ENCODE data around the gene ARHGAP8. TPM values are rescaled to one million over a fixed set of nuclear protein-coding genes. Genes with fewer than 3 reads are reported as not detected.
A peak's percentile ranks its signal among the peaks of the same experiment; 100 is the strongest.

ARHGAP8 gene
- total and polyA plus RNA-seq, 4 donors: 1.4 to 3.0 TPM; not detected in 2

DNA sequence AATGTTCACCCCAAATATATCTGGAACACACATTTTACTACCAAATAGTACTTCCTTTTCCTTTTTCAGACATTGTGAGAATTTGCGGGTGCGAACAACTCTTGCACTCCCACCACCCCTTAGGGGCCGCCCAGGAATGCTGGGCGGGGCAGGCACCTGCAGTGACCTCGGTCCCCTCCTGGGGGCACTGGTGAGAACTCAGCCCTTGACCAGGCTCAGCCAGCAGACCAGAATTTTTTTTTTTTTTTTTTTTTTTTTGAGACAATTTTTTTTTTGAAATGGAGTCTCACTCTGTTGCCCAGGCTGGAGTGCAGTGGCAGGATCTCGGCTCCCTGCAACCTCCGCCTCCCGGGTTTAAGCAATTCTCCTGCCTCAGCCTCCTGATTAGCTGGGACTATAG lies 75.8 kb downstream of the ARHGAP8 start:
- Histone ChIP-seq H3K36me3 (ENCODE audit: control insufficient read depth in 1 of 2, insufficient read depth in 2 of 2, low read length in 1 of 2) (no peaks in the 10 kb centered on the region), H3K9me3 (ENCODE audit: control insufficient read depth, low read length) (peaks cover 1% of the 10 kb centered on the region), H3K4me1 (ENCODE audit: control insufficient read depth in 1 of 2, insufficient read depth in 2 of 2, low read length in 2 of 2) (no peaks in the 10 kb centered on the region), H3K4me3 (ENCODE audit: low read length in 2 of 2) (no peak overlapping the region), H3K27ac (ENCODE audit: low read depth in 1 of 2, low read length in 2 of 2) (no peak overlapping the region), H3K27me3 (ENCODE audit: control insufficient read depth in 1 of 2, insufficient read depth in 2 of 2, low read length in 1 of 2) (no peaks in the 10 kb centered on the region)
- no peak for DNase-seq
- ATAC-seq (ENCODE audit: low FRiP score): no peak
- WGBS, 2 donors: 54 to 62% methylated on average over 8 of the region's 8 CpGs
- intact Hi-C loops (cut with DNase I): no loop called here

DNA sequence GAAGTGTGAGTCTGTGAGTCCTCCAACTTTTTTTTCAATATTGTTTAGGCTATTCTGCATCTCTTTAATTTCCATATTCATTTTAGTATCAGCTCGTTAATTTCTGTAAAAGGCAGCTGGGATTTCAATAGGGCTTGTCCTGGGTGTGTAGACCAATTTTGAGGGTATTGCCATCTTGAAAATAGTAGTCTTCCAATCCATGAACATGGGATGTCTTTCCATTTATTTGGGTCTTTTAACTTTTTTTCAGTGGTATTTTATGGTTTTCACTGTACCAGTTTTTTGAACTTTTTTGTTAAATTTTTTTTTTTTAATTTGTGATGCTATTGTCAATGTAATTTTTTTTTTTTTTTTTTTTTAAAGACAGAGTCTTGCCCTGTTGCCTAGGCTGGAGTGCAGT lies 79.5 kb downstream of the ARHGAP8 start:
- Histone ChIP-seq H3K4me1 (ENCODE audit: control insufficient read depth in 1 of 2, insufficient read depth in 2 of 2, low read length in 2 of 2) (no peaks in the 10 kb centered on the region), H3K27me3 (ENCODE audit: control insufficient read depth in 1 of 2, insufficient read depth in 2 of 2, low read length in 1 of 2) (no peaks in the 10 kb centered on the region), H3K27ac (ENCODE audit: low read depth in 1 of 2, low read length in 2 of 2) (no peak overlapping the region), H3K36me3 (ENCODE audit: control insufficient read depth in 1 of 2, insufficient read depth in 2 of 2, low read length in 1 of 2) (no peaks in the 10 kb centered on the region), H3K4me3 (ENCODE audit: low read length in 2 of 2) (no peak overlapping the region), H3K9me3 (ENCODE audit: control insufficient read depth, low read length) (peaks cover 6% of the 10 kb centered on the region)
- WGBS, 2 donors: 63 to 65% methylated on average over 1 of the region's 1 CpG
- intact Hi-C loops (cut with DNase I): no loop called here
- DNase-seq: no peak
- ATAC-seq (ENCODE audit: low FRiP score): no peak

DNA sequence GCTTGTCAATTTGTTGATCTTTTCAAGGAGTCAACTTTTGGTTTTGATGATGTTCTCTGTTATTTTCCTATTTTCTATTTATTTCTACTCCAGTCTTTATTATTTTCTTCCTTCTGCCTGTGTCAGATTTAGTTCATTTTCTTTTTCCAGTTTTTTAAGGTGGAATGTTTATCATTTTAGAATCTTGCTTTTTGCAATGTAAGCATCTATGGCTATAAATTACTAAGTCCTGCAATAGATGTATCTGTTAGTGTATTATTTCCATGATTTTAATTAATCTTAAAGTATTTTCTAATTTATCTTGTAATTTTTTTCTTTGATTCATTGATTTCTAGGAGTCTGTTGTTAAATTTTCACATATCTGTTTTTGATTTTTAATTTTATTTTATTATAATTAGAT lies 81.7 kb downstream of the ARHGAP8 start:
- DNase-seq (no peak), ATAC-seq (ENCODE audit: low FRiP score) (no peak)
- Histone ChIP-seq H3K27me3 (ENCODE audit: control insufficient read depth in 1 of 2, insufficient read depth in 2 of 2, low read length in 1 of 2) (no peaks in the 10 kb centered on the region), H3K27ac (ENCODE audit: low read depth in 1 of 2, low read length in 2 of 2) (no peak overlapping the region), H3K36me3 (ENCODE audit: control insufficient read depth in 1 of 2, insufficient read depth in 2 of 2, low read length in 1 of 2) (no peaks in the 10 kb centered on the region), H3K9me3 (ENCODE audit: control insufficient read depth, low read length) (peaks cover 6% of the 10 kb centered on the region), H3K4me1 (ENCODE audit: control insufficient read depth in 1 of 2, insufficient read depth in 2 of 2, low read length in 2 of 2) (no peaks in the 10 kb centered on the region), H3K4me3 (ENCODE audit: low read length in 2 of 2) (no peak overlapping the region)
- intact Hi-C loops (cut with DNase I): no loop called here

DNA sequence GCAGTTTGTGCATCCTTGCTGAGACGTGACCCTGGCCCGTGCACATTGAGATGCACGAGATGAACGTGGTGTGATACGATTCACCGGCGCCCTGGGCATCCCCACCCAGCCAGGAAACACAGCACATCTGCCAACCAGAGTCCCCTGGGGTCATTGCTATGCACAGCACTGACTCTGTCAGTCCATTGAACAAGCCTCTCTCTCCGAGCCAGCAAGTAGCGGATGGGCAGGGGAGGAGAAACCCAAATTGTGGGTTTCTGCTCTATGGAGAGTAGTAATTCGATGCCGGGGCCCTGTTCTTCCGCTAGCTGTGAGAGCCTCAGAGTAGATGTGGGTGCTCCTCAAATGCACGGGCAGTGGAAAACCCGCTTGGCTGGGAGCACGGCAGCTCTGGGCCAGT lies 85.1 kb downstream of the ARHGAP8 start:
- intact Hi-C loops (cut with DNase I): no loop called here
- Histone ChIP-seq H3K4me3 (ENCODE audit: low read length in 2 of 2) (no peak overlapping the region), H3K9me3 (ENCODE audit: control insufficient read depth, low read length) (peaks cover 4% of the 10 kb centered on the region), H3K4me1 (ENCODE audit: control insufficient read depth in 1 of 2, insufficient read depth in 2 of 2, low read length in 2 of 2) (no peaks in the 10 kb centered on the region), H3K27ac (ENCODE audit: low read depth in 1 of 2, low read length in 2 of 2) (no peak overlapping the region), H3K36me3 (ENCODE audit: control insufficient read depth in 1 of 2, insufficient read depth in 2 of 2, low read length in 1 of 2) (no peaks in the 10 kb centered on the region), H3K27me3 (ENCODE audit: control insufficient read depth in 1 of 2, insufficient read depth in 2 of 2, low read length in 1 of 2) (no peaks in the 10 kb centered on the region)
- WGBS, 2 donors: 31 to 43% methylated on average over 15 of the region's 15 CpGs
- DNase-seq (peak in 1 of 2 donors; percentile 4), ATAC-seq (ENCODE audit: low FRiP score) (no peak)

DNA sequence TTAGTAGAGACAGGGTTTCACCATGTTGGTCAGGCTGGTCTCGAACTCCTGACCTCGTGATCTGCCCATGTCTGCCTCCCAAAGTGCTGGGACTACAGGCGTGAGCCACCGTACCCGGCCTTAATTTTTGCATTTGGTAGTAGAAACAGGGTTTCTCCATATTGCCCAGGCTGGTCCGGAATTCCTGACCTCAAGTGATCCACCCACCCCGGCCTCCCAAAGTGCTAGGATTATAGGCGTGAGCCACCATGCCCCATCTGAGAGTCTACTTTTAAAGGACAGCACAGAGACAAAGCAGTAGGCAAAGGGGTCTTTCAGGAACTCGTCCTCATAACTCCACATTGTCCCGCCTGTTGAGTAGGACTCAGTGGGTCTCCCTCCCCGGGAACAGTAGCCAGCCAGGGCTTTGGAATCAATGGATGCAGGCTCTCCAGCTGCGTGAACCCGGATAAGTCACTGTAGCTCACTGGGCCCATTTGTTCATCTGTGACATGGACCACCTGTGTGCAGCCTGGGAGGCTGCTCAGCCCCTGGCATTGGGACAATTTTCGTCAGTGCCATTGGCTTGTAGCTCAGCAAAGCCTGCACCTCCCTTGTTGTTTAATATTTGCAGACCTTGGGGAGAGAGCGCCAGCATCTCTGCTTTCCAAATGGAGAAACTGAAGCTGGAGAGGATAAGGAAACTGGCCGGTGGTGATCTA lies 86.1 kb downstream of the ARHGAP8 start:
- H3K4me3 ChIP-seq (ENCODE audit: low read length in 2 of 2): no peak overlapping the region
- ATAC-seq (ENCODE audit: low FRiP score): no peak
- peaks cover 4% of the 10 kb centered on the region for H3K9me3 ChIP-seq (ENCODE audit: control insufficient read depth, low read length)
- H3K36me3 ChIP-seq (ENCODE audit: control insufficient read depth in 1 of 2, insufficient read depth in 2 of 2, low read length in 1 of 2): no peaks in the 10 kb centered on the region
- H3K27ac ChIP-seq (ENCODE audit: low read depth in 1 of 2, low read length in 2 of 2): no peak overlapping the region
- 79 to 81% methylated on average over 16 of the region's 16 CpGs for WGBS, 2 donors
- intact Hi-C loops (cut with DNase I): no loop called here
- no peaks in the 10 kb centered on the region for H3K27me3 ChIP-seq (ENCODE audit: control insufficient read depth in 1 of 2, insufficient read depth in 2 of 2, low read length in 1 of 2)
- DNase-seq: peak in 1 of 2 donors; percentile 18
- H3K4me1 ChIP-seq (ENCODE audit: control insufficient read depth in 1 of 2, insufficient read depth in 2 of 2, low read length in 2 of 2): no peaks in the 10 kb centered on the region

DNA sequence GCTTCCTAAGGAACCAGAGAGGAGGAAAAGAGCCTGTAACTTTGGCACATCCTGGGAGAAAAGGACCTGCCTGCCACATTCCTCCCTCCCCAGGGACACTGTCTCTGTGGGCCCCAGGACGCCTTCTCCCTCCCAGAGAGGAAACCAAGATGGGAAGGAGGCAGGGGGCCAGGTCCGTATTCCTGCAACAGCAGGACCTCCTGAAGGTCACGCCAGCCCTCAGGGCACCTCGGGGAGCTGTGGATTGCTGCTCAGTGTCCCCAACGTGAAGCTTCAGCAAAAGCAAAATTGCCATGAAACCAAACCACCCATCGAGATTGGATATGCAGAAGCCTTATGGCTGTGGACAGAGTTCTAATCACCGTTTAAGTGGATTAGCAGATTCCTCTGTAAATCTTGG lies 86.7 kb downstream of the ARHGAP8 start:
- Histone ChIP-seq H3K27ac (ENCODE audit: low read depth in 1 of 2, low read length in 2 of 2) (no peak overlapping the region), H3K27me3 (ENCODE audit: control insufficient read depth in 1 of 2, insufficient read depth in 2 of 2, low read length in 1 of 2) (no peaks in the 10 kb centered on the region), H3K36me3 (ENCODE audit: control insufficient read depth in 1 of 2, insufficient read depth in 2 of 2, low read length in 1 of 2) (no peaks in the 10 kb centered on the region), H3K9me3 (ENCODE audit: control insufficient read depth, low read length) (peaks cover 4% of the 10 kb centered on the region), H3K4me1 (ENCODE audit: control insufficient read depth in 1 of 2, insufficient read depth in 2 of 2, low read length in 2 of 2) (no peaks in the 10 kb centered on the region), H3K4me3 (ENCODE audit: low read length in 2 of 2) (no peak overlapping the region)
- no peak for ATAC-seq (ENCODE audit: low FRiP score)
- intact Hi-C loops (cut with DNase I): no loop called here
- peak in 1 of 2 donors; percentile 24 for DNase-seq
- WGBS, 2 donors: 68 to 76% methylated on average over 6 to 7 of the region's 7 CpGs

DNA sequence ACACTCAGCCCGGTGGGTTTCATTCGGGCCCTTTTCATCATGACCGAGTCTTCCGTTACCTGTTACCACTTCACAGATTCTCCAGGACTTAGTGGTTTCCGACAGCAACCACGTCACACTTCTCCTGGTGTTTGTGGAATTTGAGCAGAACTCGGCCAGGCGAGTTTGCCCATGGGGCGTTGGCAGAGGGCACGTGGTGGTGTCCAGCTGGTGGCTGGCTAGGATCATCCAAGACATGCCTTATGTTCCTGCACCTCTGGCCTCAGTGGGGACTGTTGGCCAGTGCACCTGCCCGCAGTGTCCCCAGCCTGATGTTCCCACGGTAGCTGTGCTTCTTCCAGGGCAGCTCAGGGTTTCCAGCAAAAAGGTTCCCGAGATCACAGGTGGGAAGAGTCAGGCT lies 87.3 kb downstream of the ARHGAP8 start:
- H3K4me1 ChIP-seq (ENCODE audit: control insufficient read depth in 1 of 2, insufficient read depth in 2 of 2, low read length in 2 of 2): no peaks in the 10 kb centered on the region
- H3K9me3 ChIP-seq (ENCODE audit: control insufficient read depth, low read length): peaks cover 4% of the 10 kb centered on the region
- WGBS, 2 donors: 79 to 82% methylated on average over 13 of the region's 13 CpGs
- ATAC-seq (ENCODE audit: low FRiP score) (no peak), DNase-seq (peak in 1 of 2 donors; percentile 17)
- no peak overlapping the region for H3K4me3 ChIP-seq (ENCODE audit: low read length in 2 of 2)
- H3K36me3 ChIP-seq (ENCODE audit: control insufficient read depth in 1 of 2, insufficient read depth in 2 of 2, low read length in 1 of 2): no peaks in the 10 kb centered on the region
- no peak overlapping the region for H3K27ac ChIP-seq (ENCODE audit: low read depth in 1 of 2, low read length in 2 of 2)
- intact Hi-C loops (cut with DNase I): no loop called here
- no peaks in the 10 kb centered on the region for H3K27me3 ChIP-seq (ENCODE audit: control insufficient read depth in 1 of 2, insufficient read depth in 2 of 2, low read length in 1 of 2)

DNA sequence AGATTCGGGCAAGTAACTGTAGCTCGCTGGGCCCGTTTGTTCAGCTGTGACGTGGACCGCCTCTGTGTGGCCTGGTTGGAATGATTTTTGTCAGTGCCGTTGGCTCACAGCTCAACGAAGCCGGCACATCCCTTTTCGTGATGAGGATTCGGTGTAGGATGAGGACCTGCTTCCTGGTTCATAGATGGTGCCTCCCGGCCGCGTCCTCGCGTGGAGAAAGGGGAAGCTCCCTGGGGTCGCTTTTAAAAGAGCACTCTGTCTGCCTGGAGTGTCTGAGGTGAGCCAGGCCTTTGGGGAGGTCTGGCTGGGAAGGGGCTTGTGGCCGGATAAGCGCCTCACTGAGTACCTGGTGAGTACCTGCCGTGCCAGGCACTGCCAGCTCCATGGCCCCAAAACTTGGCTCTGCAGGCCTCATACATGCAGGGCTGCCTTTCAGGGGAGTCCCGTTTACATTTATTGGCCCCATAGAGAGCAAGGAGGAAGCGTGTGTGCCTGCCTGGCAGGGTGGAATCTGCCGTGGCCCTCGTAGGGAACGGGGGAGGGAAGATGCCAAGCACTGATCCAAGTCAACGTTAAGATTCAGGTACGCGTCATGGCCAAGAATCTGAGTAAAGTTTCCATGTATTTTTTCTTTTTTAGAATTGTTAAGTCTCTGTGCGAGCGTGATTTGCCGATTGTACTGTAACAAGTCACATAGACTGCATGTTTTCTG lies 88.4 kb downstream of the ARHGAP8 start:
- ATAC-seq (ENCODE audit: low FRiP score): no peak
- intact Hi-C loops (cut with DNase I): no loop called here
- no peaks in the 10 kb centered on the region for H3K27me3 ChIP-seq (ENCODE audit: control insufficient read depth in 1 of 2, insufficient read depth in 2 of 2, low read length in 1 of 2)
- H3K4me3 ChIP-seq (ENCODE audit: low read length in 2 of 2): no peak overlapping the region
- peaks cover 7% of the 10 kb centered on the region for H3K9me3 ChIP-seq (ENCODE audit: control insufficient read depth, low read length)
- H3K27ac ChIP-seq (ENCODE audit: low read depth in 1 of 2, low read length in 2 of 2): no peak overlapping the region
- H3K36me3 ChIP-seq (ENCODE audit: control insufficient read depth in 1 of 2, insufficient read depth in 2 of 2, low read length in 1 of 2): no peaks in the 10 kb centered on the region
- H3K4me1 ChIP-seq (ENCODE audit: control insufficient read depth in 1 of 2, insufficient read depth in 2 of 2, low read length in 2 of 2): no peaks in the 10 kb centered on the region
- WGBS, 2 donors: 74 to 79% methylated on average over 30 of the region's 30 CpGs
- peak in 1 of 2 donors; percentile 23 for DNase-seq

DNA sequence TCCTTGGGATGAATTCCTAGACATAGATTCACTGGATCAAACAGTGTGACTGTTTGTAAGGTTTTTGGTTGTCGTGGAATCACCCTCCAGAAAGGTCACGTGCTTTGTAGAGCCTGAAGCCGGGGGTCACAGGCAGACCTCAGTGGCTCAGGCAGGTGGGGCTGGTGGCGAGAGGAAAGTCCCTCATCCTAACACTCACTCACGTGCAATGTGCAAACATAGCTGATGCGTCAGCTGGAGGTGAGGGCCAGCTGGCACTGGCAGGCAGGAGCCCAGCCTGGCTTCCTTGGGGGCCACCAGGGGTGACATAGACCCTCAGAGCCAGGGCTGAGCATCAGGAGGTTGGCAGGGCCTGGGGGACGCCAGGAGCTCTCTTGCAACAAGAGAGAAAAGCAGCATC lies 90.0 kb downstream of the ARHGAP8 start:
- Histone ChIP-seq H3K36me3 (ENCODE audit: control insufficient read depth in 1 of 2, insufficient read depth in 2 of 2, low read length in 1 of 2) (no peaks in the 10 kb centered on the region), H3K27me3 (ENCODE audit: control insufficient read depth in 1 of 2, insufficient read depth in 2 of 2, low read length in 1 of 2) (no peaks in the 10 kb centered on the region), H3K4me3 (ENCODE audit: low read length in 2 of 2) (no peak overlapping the region), H3K4me1 (ENCODE audit: control insufficient read depth in 1 of 2, insufficient read depth in 2 of 2, low read length in 2 of 2) (no peaks in the 10 kb centered on the region), H3K9me3 (ENCODE audit: control insufficient read depth, low read length) (peaks cover 4% of the 10 kb centered on the region), H3K27ac (ENCODE audit: low read depth in 1 of 2, low read length in 2 of 2) (no peak overlapping the region)
- intact Hi-C loops (cut with DNase I): no loop called here
- ATAC-seq (ENCODE audit: low FRiP score) (no peak), DNase-seq (peak in 1 of 2 donors; percentile 17)
- WGBS, 2 donors: 55 to 66% methylated on average over 7 of the region's 7 CpGs
